ENCODE results near the gene PRR33.

The PRR33 gene

DNA sequence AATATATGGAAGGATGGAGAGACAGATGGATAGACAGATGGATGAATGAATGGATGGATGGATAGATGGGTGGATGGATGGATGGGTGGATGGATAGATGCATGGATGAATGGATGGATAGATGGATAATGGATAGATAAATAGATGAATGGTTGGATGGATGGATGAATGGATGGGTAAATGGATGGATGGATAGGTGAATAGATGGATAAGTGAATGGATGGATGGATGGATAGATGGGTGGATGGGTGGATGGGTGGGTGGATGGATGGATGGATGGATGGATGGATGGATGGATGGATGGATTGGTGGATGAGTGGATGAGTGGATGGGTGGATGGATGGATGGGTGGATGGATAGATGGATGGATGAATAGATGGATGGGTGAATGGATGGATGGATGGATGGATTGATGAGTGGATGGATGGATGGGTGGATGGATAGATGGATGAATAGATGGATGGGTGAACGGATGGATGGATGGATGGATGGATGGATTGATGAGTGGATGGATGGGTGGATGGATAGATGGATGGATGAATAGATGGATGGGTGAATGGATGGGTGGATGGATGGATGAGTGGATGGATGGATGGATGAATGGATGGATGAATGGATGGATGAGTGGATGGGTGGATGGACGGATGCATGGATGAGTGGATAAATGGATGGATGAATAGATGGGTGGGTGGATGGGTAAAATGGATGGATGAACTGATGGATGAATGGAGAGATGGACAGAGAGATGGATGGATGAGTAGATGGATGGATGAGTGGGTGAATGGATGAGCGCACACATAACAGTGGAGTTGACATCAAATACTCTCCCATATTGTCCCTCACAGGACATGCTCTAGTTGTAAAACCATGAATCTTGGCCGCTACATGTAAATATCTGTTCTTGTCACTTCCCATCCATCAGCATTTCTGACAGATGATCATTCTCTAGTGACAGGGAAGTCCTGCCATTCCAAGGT, 30.0 kb downstream of the PRR33 start:
- DNase-seq = no peak

GRCh38 chr11:1860108-1860507, 31.6 kb downstream of the PRR33 start:
- no peak for DNase-seq

DNA sequence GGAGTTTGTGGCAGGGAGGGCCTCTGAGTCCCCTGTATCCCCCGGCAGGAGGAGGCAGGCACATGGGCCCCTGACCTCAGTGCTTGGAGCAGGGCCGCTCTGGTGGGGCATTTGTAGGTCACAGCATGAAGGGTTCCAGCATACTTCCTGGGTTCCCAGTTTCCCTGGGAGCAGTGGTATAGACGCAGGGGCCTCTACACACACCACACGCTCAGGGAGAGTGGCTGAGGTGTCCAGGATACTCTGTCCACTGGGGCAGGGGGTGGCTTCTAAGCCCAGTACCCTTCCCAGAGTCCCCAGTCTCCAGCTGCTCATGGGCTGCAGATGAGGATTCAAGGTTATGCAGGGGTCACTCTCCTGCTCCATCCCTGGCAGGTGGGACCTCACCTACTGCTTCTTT, 32.7 kb downstream of the PRR33 start:
- DNase-seq = no peak

DNA sequence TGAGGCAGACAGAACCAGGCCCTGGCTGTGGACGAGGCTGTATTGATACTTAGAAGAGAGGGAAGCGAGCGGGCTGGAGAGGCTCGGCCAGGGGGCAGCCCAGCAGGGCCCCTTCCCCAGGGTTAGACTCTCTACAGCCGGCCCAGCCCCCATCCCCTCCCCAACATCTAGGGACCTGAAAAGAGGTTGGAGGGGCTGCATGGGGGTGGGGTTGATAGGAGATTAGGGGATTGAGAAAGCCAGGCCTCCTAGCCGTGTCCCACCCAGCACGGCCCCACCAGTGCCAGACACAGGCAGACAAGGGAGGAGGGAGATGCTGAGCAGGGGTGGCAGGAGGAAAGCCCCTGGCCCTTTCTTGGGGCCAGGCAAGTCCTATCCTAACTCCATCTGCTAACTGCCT, 33.1 kb downstream of the PRR33 start:
- no peak for DNase-seq

- no peak for DNase-seq
Observed at GRCh38 chr11:1858154-1858553, 33.5 kb downstream of the PRR33 start.

DNA sequence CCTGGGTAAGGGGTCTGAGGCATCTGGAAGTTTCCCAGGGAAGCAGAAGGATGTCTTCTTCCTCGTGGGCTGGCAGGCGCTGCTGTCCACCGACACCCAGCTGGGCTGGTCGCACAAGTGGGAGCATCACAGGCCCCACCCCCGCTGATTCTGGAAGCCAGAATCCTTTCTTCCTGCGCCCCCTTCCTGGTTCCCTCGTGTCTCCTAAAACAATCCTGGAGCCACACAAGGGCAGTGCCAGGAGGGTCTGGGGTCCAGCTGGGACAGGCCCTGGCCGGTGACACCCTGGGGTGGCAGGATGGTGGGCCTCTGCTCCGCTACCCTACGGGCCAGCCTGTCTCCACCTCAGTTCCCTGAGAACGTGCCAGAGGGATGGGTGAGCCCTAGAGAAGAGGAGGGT, 34.6 kb downstream of the PRR33 start:
- no peak for DNase-seq

DNA sequence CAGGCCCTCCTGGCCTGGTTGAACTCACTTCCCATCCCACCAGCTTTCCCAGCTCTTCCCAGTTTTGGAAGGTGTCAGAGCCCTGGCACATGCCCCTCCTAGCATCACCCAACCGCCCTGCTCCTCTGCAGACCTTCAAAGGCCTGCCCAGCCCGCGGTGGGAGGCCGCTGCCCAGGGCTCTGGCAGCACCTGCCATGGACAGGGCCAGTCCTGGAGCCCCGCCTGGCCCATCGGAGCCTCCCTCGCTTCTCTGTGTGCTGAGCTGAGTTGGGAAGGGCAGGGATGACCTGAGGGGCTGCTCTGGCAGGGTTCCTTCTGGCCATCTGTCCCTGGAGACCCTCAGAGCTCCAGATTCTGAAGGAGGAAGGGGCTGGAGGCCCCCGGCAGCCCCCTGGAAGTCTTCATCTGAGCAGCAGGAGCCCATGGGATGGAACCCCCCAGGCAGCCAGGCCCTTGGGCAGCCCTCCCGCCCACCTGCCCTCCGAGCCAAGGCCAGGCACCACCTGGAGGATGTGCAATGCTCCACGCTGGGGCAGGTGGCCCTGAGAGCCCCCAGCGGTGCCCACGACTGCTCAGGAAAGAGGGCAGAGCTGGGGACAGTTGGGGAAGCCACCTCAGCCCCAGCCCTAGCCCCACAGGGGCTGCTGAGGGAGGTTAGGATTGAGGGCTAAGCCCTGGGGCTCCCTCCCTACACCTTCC, 35.2 kb downstream of the PRR33 start:
- no peak for DNase-seq

DNA sequence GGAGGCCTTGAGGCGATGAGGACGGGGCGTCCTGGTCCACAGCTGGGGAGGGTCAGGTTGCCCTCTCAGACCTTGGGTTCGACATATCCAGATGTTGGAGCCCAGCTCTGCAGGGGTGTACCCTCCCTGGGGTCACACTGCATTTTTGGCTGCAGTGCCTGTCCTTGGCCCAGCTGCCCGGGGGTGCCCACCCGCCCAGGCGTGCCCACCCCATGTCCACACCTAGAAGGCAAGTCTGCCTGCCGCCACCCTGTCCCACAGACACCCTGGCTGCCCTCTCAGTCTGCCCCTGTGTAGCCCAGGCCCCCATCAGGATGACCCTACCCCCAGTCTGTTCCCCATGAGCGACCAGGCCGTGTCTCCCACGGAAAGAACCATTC, 35.8 kb downstream of the PRR33 start:
- no peak for DNase-seq

GRCh38 chr11:1854949-1855885, 36.5 kb downstream of the PRR33 start:
- DNase-seq = no peak

- DNase-seq = no peak
Observed at GRCh38 chr11:1854132-1854948, 37.4 kb downstream of the PRR33 start.

GRCh38 chr11:1853376-1854131, 38.1 kb downstream of the PRR33 start:
- no peak for DNase-seq

DNA sequence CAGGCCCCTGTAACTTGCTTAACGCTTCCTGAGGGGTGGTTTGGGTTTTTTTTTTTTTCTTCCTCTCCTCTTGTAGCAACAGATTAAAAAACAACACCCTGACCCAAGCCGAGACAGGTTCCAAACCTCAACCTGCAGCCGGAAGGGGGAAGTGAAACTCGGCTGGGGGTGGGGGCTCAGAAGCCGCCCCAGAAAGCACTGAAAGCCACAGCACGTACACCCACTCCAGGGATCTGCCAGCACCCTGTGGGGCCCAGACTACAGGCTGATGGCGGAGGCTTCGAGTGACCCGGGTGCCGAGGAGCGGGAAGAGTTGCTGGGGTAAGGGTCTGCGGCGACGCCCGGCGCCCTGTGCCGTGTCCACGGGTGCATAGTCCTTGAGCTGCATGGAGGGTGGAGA, 38.8 kb downstream of the PRR33 start, which contains the start of gene LSP1:
Gene LSP1 (plus strand): TSS at position 208 of the 400 bp plus-strand sequence. CDS start 61 bp downstream, at position 269.
- DNase-seq = no peak

GRCh38 chr11:1852271-1852876, 39.3 kb downstream of the PRR33 start:
- no peak for DNase-seq

DNA sequence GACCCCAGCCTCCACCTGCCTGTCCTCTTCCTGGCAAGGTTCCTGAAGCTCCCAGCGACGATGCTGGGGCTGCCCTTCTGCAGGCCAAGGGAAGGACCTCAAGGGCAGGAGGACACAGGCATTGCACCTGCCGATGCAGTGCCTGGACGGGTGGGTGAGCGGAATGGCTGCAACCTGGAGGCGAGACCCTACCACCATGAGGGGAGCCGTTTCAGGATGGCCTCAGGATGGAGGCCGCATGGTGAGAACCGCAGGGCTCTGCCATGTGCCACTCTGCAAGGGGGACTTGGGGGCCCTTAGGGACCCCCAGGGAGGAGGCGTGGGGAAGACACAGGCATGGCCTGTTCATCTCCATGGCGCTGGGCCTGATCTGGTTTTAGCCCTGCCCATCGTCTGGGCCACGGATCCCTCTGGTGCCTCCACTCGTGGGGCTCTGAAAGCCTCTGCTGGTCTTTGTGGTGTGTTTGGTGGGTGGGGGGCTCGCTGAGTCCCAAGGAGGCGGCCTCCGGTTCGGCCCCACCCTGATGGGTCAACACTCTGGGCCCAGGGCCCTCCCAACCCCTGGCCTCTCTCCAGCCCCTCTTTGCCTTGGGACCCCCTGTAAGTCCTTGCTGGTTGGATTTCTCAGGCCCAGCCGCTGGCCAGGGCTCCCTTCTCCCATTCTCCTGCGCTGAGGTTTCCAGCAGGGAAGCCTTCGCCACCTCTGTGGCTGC, 40.1 kb downstream of the PRR33 start:
- no peak for DNase-seq

GRCh38 chr11:1848640-1849430, 42.9 kb downstream of the PRR33 start:
- no peak for DNase-seq

- no peak for DNase-seq
Observed at GRCh38 chr11:1847926-1848639, 43.6 kb downstream of the PRR33 start.

DNA sequence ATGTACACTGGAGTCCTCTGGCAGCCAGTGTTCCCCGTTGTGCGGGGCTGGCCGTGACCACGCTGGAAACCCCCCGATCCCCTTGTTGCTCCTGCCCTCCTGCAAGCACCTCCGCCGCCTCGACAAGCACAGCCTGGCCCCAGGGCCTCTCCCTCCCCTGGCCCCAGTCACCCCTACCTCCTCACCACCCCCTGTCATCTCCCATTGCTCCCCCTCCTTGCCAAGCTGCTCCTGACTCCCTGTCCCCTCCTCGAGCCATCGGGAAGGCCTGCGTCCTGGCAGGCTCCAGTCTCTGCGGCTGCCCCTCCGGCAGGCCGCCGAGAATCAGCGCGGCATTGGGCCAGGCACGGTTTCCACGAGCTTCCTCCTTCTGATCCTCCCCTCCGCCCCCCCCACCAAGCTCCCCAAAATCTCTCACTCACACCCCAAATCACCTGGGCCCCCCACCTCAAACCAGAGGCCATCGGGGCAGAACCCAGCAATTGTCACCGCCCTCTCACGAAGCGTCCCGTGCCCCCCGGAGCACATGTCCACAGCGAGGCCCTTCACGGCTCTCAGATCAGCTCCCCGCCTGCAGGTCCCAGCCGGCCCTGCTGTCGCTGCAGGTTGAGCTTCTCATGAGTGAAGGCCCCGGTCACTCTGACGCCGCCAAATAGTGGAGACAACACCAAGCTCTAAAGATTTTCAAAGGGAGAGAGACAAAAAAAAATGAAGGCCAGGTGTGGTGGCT, 44.5 kb downstream of the PRR33 start:
- DNase-seq = no peak

DNA sequence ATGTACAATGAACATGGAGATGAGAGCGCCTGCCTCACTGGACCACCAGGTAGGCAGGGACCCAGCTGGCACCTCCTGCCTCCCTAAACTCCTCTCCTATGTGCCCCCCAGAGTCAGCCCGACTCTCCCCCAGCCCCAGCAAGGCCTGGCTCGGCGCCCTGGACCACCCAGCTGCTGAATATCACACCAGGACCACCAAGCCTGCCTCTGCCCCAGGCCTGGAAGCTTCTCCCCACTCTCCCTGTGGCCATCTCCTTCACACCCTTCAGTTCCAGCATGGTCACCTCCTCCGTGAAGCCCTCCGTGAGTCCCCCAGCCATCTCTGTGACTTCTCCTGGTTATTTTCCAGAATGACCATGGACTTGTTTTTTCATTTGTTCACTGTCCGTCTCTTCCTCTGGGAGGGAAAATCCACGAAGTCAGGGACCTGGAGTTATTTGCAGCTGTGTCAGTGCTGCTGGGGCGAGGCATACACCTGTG, 45.2 kb downstream of the PRR33 start:
- no peak for DNase-seq
